HG02884 (cell line): Measurements from ENCODE around the gene MINDY4.

Experiments
- ATAC-seq: cut with Tn5 transposase; IDR thresholded peaks from one replicate; pipeline ENCODE4 v1.9.1; 2021; ENCODE audit warnings: mild to moderate bottlenecking, moderate library complexity; ENCODE audit not compliant: unreplicated experiment

The MINDY4 gene

GRCh38 chr7:30851651-30852307 lies 80.6 kb downstream of the MINDY4 start:
- ATAC-seq = no peak

GRCh38 chr7:30852308-30852684 lies 81.1 kb downstream of the MINDY4 start:
- no peak for ATAC-seq

- no peak for ATAC-seq
Measured at GRCh38 chr7:30852744-30853288, 81.6 kb downstream of the MINDY4 start.

- ATAC-seq = no peak
Measured at GRCh38 chr7:30853576-30853975, 82.4 kb downstream of the MINDY4 start.

- no peak for ATAC-seq
Measured at GRCh38 chr7:30855936-30856335, 84.7 kb downstream of the MINDY4 start.

GRCh38 chr7:30858576-30858975 lies 87.4 kb downstream of the MINDY4 start:
- ATAC-seq = no peak

- no peak for ATAC-seq
Measured at GRCh38 chr7:30859202-30859939, 88.2 kb downstream of the MINDY4 start.

- ATAC-seq = no peak
Measured at GRCh38 chr7:30859940-30860496, 88.8 kb downstream of the MINDY4 start.

- no peak for ATAC-seq
Measured at GRCh38 chr7:30861612-30862011, 90.4 kb downstream of the MINDY4 start.

- no peak for ATAC-seq
Measured at GRCh38 chr7:30862995-30863705, 91.9 kb downstream of the MINDY4 start.

GRCh38 chr7:30863706-30864035 lies 92.5 kb downstream of the MINDY4 start:
- ATAC-seq = no peak

- no peak for ATAC-seq
Measured at GRCh38 chr7:30864101-30864500, 92.9 kb downstream of the MINDY4 start.

- ATAC-seq = no peak
Measured at GRCh38 chr7:30865076-30865475, 93.9 kb downstream of the MINDY4 start.

GRCh38 chr7:30865821-30866220 lies 94.6 kb downstream of the MINDY4 start:
- ATAC-seq = no peak

- ATAC-seq = no peak
Measured at GRCh38 chr7:30866939-30867338, 95.7 kb downstream of the MINDY4 start.

GRCh38 chr7:30867483-30867882 lies 96.3 kb downstream of the MINDY4 start:
- no peak for ATAC-seq

GRCh38 chr7:30869794-30870611 lies 98.8 kb downstream of the MINDY4 start:
- no peak for ATAC-seq

- ATAC-seq = no peak
Measured at GRCh38 chr7:30870821-30871518, 99.8 kb downstream of the MINDY4 start.

- ATAC-seq = no peak
Measured at GRCh38 chr7:30871655-30872054, 100.4 kb downstream of the MINDY4 start.

GRCh38 chr7:30873207-30873606 lies 102.0 kb downstream of the MINDY4 start:
- no peak for ATAC-seq
